Mucosa of stomach (tissue), 1 donor: Measurements from ENCODE around the gene KLHDC7B.
"Not testable (repeated sequence)": the region's sequence is repeated elsewhere in the genome, so short reads cannot be mapped to it uniquely, and the experiment has no call there.

Source experiments
- H3K27me3 ChIP-seq: one replicate; pipeline ENCODE4 v1.7.0; 2013; ENCODE audit warnings: mild to moderate bottlenecking, low read length; ENCODE audit not compliant: control insufficient read depth, insufficient read depth
- H3K36me3 ChIP-seq: one replicate; pipeline ENCODE4 v1.7.0; 2013; ENCODE audit warnings: low read length; ENCODE audit not compliant: control insufficient read depth, insufficient read depth
- H3K4me1 ChIP-seq: one replicate; pipeline ENCODE4 v1.7.0; 2013; ENCODE audit warnings: mild to moderate bottlenecking, low read length; ENCODE audit not compliant: control insufficient read depth, insufficient read depth
- H3K4me3 ChIP-seq: one replicate; pipeline ENCODE4 v1.7.0; 2013; ENCODE audit warnings: low read length
- H3K9ac ChIP-seq: one replicate; pipeline ENCODE4 v1.7.0; 2013; ENCODE audit warnings: mild to moderate bottlenecking, low read length, moderate library complexity
- H3K9me3 ChIP-seq: one replicate; pipeline ENCODE4 v1.7.0; 2013; ENCODE audit warnings: mild to moderate bottlenecking, low read length, moderate library complexity; ENCODE audit not compliant: control insufficient read depth
- donor health status: Pancreatic carcinoma.

The KLHDC7B gene

DNA sequence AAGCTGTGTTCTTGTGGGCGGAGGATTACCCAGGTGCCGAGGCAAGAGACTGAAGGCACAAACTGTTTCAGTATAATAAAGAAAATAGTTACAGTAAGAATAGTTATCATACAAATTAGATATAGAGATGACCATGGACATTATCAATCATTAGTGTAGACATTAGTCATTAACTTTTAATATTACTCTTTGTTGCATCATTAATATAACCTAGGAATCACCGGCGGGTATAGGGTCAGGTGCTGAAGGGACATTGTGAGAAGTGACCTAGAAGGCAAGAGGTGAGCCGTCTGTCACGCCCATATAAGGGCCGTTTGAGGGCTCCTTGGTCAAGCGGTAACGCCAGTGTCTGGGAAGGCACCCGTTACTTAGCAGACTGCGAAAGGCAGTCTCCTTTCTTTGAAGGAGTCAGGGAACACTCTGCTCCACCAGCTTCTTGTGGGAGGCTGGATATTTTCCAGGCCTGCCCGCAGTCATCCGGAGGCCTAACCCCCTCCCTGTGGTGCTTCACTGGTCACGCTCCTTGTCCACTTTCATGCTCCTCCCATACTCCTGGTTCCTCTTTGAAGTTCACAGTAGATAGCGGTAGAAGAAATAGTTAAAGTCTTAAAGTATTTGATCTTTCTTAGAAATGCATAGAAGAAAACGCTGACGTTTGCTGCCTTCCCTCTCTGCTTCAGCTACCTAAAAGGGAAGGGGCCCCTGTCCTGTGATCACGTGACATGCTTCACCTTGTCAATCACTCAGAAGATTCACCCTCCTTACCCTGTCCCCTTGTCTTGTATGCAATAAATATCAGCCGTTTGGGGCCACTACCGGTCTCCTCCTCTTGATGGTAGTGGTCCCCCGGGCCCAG lies 11.6 kb upstream of the KLHDC7B start:
- peaks cover 45% of the 10 kb centered on the region for H3K4me1 ChIP-seq
- not testable (repeated sequence) for H3K36me3 ChIP-seq, H3K9ac ChIP-seq, H3K4me3 ChIP-seq, H3K27me3 ChIP-seq, H3K9me3 ChIP-seq

DNA sequence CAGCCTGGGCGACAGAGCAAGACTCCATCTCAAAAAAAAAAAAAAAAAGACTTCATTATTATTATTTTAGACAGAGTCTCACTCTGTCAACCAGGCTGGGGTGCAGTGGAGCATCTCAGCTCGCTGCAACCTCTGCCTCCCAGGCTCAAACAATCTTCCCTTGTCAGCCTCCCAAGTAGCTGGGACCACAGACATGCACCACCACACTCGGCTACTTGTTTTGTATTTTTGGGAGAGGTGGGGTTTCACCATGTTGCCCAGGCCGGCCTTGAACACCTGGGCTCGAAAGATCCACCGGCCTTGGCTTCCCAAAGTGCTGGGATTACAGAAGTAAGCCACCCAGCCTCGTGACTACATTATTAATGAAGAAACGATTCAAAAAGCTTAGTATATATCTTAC lies 10.6 kb upstream of the KLHDC7B start:
- Histone ChIP-seq H3K9me3 (no peaks in the 10 kb centered on the region), H3K9ac (no peak overlapping the region), H3K27me3 (no peaks in the 10 kb centered on the region), H3K4me3 (no peak overlapping the region), H3K4me1 (peaks cover 49% of the 10 kb centered on the region), H3K36me3 (no peaks in the 10 kb centered on the region)

DNA sequence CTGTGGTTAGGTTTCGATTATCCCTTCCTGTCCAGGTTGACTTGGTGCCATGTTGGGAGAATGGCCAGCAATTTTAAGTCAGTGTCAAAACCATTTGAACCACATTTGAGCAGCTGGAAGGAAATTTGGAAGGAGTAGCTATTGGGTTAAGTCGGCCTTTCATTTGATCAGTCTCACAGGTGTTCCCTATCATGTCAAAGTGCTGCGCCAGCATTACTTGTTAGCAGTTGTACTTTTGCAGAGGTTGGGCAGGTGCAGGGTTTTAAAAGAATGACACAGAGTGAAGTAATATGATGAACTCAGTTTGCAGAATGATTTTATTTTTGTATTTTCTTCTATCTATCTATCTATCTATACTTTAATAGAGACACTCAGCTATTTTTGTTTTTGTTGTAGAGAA lies 9.5 kb upstream of the KLHDC7B start:
- no peaks in the 10 kb centered on the region for H3K36me3 ChIP-seq
- peaks cover 47% of the 10 kb centered on the region for H3K4me1 ChIP-seq
- H3K4me3 ChIP-seq = no peak overlapping the region
- H3K9me3 ChIP-seq = no peaks in the 10 kb centered on the region
- H3K27me3 ChIP-seq = no peaks in the 10 kb centered on the region
- no peak overlapping the region for H3K9ac ChIP-seq

DNA sequence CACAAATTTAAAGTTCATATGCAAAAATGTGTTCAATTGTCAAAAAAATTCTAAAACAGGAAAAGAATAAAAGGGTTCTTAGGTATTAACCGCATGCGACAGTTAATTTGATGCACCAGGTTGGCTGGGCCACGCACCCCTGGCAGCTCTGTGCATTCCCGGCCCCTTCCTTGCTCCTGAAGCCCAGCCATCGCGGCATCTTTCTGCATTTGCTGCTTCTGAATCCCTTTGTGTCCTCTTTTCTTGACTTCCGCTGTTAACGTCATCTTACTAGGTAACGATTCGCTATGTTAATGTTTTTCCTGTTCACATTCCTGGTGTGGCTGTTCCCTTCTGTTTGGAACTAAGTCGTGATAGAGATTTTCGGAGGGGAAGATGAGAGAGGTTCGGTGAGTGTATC lies 7.9 kb upstream of the KLHDC7B start:
- Histone ChIP-seq H3K27me3 (no peaks in the 10 kb centered on the region), H3K9ac (peak overlapping the region; percentile 39)

DNA sequence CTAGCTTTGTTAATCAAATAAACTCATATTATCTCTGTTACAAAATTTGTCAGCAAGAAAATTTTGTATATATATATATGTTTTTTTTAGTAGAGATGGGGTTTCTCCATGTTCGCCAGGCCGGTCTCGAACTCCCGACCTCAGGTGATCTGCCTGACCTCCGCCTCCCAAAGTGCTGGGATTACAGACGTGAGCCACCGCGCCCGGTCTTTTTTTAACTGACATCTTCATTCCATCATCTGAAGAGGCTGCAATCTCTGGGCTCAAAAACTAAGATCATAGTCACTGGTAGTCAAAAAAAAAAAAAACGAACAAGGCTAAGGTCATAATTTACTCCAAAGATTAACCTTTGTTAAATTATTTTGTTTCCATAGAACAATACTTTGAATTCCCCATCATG lies 5.3 kb upstream of the KLHDC7B start:
- Histone ChIP-seq H3K36me3 (no peaks in the 10 kb centered on the region), H3K4me3 (no peak overlapping the region), H3K27me3 (peaks cover 4% of the 10 kb centered on the region), H3K4me1 (peaks cover 46% of the 10 kb centered on the region), H3K9me3 (no peaks in the 10 kb centered on the region), H3K9ac (no peak overlapping the region)

More for the DNA sequence above, 7.9 kb upstream of the KLHDC7B start:
- no peaks in the 10 kb centered on the region for H3K36me3 ChIP-seq
- H3K9me3 ChIP-seq = no peaks in the 10 kb centered on the region
- peaks cover 39% of the 10 kb centered on the region for H3K4me1 ChIP-seq
- H3K4me3 ChIP-seq = no peak overlapping the region

DNA sequence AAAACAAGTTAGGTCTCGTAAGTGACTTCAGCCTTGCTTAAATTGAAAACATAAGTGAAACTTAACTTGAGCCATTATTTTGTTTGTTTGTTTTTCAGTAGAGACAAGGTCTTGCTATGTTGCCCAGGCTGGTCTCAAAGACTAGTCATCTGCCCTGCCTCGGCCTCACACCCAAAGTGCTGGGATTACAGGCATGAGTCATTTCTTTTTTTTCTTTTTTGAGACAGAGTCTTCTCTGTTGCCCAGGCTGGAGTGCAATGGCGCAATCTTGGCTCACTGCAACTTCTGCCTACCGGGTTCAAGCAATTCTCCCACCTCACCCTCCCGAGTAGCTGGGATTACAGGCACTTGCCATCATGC lies 4.1 kb upstream of the KLHDC7B start:
- not testable (repeated sequence) for H3K9me3 ChIP-seq, H3K36me3 ChIP-seq, H3K9ac ChIP-seq, H3K4me3 ChIP-seq
- peaks cover 12% of the 10 kb centered on the region for H3K27me3 ChIP-seq
- peaks cover 46% of the 10 kb centered on the region for H3K4me1 ChIP-seq

DNA sequence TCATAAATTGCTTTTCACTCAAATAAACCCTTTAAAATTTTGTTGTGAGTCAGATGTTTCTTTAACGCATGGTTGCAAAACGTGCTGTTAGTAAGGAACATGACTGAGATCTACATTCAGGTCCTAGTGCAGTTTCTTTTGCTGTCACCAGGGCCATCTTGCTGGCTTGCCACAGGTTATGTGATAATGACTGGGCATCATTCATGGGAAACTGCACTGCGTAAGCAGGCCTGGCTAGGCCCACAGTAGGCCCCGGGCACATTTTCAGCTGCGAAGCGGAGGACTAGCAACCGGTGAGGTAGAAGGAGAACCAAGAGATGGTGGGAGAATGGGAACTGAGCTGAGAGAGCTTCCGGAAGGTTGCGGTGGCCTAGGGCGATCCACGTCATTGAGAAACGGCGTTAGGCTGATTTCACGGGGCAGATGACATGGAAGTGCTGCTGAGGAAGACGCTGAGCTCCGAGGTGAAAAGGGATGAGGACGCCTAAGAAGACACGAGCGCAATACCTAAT lies 3.2 kb upstream of the KLHDC7B start:
- Histone ChIP-seq H3K27me3 (peaks cover 19% of the 10 kb centered on the region), H3K4me3 (no peak overlapping the region), H3K9ac (no peak overlapping the region), H3K36me3 (no peaks in the 10 kb centered on the region), H3K9me3 (no peaks in the 10 kb centered on the region), H3K4me1 (peaks cover 46% of the 10 kb centered on the region)

DNA sequence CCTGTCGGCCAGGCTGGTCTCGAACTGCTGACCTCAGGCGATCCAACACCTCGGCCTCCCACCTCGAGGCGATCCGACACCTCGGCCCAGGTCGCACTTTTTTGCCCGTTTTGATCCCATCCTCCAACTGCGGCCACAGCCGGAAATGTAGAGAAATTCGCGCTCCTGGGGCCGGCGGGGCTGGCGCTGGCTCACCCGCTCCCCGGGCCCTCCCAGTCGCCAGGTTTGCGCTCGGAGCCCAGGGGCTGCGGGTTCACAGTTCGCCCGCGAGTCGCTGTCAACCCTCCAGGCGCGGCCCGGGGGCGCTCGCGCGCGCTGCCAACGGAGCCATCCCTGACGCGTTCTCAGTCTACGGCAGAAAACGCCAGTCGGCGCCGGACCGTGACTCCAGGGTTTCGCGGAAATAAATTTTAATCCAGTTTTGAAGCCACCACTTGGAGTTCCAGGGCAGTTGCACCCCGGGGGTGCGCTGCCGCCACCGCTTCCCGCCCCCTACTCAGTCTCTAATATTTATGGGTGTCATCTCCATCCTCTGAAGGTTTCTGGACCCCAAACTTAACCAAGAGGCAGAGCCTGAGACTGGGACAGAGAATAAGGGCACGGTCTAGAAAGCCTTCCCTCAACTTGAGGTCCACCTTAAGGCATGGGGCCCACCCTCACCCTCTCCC lies 1.5 kb upstream of the KLHDC7B start:
- Histone ChIP-seq H3K36me3 (no peaks in the 10 kb centered on the region), H3K4me3 (peak overlapping the region; percentile 8), H3K4me1 (peaks cover 44% of the 10 kb centered on the region), H3K27me3 (peaks cover 36% of the 10 kb centered on the region), H3K9ac (peak overlapping the region; percentile 65), H3K9me3 (no peaks in the 10 kb centered on the region)

DNA sequence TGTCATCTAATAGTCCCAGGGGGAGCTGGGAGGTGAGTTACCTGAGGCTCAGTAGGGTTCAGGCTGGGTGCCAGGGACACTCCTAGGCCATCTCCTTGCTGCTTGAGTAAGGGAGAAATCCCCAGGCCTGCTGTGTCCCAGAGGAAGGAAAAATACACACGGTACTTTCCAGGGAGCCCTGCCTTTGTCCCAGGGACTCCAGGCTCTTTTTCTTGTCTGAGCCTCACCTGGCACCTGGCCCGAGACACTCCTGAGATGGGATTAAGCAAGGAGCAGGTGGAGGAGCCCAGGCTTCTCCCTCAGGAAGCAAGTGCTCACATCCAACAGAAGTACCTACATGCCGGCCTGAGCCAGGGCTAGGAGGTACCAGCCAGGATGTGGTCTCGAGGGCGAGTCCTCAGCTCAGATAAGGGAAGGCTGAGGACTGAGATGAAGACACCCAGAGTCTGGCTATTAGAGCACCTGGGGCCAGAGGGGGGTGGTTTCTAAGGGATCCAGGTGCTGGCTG lies 899 bp upstream of the KLHDC7B start:
- Histone ChIP-seq H3K4me1 (peaks cover 40% of the 10 kb centered on the region), H3K4me3 (no peak overlapping the region), H3K36me3 (no peaks in the 10 kb centered on the region), H3K9me3 (no peaks in the 10 kb centered on the region), H3K9ac (peak overlapping the region; percentile 65), H3K27me3 (peaks cover 39% of the 10 kb centered on the region)

DNA sequence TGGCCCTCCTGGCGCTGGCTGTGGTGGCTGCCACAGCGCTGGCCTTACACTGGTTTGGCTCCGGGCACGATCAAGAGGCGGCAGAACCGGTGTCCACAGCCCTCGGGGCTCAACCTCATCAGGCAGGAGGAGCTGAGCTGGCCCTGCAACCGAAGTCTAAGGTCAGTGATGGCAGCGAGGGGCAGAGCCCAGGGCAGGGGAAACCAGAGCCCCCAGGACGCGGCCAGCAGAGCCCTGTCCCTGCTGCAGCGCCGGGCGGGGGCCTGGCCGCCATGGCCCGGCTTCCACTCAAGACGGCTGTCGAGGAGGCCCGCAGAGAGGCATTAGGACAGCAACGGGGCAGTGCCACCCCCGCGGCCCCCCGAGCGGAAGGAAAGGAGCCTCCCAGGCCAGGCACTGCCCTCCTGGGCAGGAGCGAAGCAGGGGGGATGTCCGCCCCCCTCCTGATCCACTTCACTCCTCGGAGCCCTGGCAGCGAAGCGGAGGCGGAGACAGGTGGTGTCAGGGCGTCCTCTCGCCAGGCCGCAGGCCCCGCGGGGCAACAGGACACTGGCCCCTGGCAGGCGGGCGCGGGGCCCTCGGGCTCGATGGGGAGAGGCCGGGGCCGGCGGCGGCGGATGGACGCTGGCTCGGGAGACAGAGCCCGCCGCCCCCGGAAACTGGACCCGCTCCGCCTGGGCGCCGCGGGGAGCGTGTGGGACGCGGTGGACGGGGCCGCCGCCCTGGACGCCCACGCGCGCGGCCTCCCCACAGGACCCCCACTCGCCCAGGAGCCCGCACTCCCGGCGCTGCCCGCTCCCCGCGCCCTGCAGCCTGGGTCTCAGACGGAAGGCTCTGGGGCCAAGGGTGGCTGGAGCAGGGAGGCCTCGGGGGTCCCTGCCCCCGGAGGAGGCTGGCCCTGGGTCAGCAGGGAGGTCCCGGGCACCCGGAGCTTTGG lies 895 bp downstream of the KLHDC7B start:
- Histone ChIP-seq H3K27me3 (peaks cover 45% of the 10 kb centered on the region), H3K4me1 (peaks cover 25% of the 10 kb centered on the region), H3K4me3 (no peak overlapping the region), H3K36me3 (no peaks in the 10 kb centered on the region), H3K9ac (no peak overlapping the region), H3K9me3 (no peaks in the 10 kb centered on the region)

DNA sequence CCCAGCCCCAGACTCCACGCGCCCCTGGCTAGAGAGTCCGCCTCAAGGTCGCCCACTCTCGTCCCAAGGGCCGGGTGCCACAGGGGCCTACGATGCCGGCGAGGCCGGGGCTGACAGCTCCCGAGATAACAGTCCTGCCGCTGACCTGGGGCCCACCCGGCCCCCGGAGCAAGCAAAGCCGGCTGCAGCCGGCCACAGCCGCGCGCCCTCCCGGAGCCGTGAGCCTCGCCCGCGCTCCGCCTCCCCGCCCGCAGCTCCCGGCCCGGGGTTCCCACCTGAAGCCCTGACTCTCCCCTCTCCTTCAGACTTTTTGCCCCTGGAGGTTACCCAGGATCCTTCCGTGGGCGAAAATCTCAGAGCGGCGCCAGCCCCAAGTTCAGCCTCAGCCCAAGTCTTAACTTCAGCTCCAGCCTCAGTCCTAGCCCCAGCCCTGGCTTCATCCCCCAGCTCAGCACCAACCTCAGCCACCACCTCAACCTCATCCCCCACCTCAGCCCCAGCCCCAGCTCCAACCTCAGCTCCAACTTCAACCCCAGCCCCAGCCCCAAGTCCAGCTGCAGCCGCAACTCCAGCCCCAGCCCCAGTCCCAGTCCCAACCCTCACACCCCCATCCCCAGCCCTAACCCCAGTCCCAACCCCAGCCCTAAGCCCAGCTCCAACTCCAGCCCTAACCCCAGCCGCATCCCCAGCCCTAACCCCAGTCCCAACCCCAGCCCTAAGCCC lies 1.7 kb downstream of the KLHDC7B start:
- H3K9ac ChIP-seq = no peak overlapping the region
- H3K4me3 ChIP-seq = no peak overlapping the region
- H3K36me3 ChIP-seq = no peaks in the 10 kb centered on the region
- H3K9me3 ChIP-seq = no peaks in the 10 kb centered on the region
- H3K4me1 ChIP-seq = peaks cover 24% of the 10 kb centered on the region
- H3K27me3 ChIP-seq = peaks cover 45% of the 10 kb centered on the region
